Adrenal gland (tissue), 12 donors: Measurements from ENCODE around the gene PLA2G4E. TPM values are rescaled to one million over a fixed set of nuclear protein-coding genes. Genes with fewer than 3 reads are reported as not detected.

Experiments
- DNase-seq, 7 donors: peaks; one replicate each; pipeline ENCODE4 v3.0.0-alpha.2; 2019 to 2020
- H3K27ac ChIP-seq, 5 donors: fragments of 200-600 bp; sonication (generic) in 4 of 5; 1 replicate in 3 of 5; 2 replicates in 2 of 5; pipeline versions ENCODE4 v1.5.1 to v1.8.0; 2016 to 2020; ENCODE audit warnings: mild to moderate bottlenecking in 1 of 5
- H3K27me3 ChIP-seq: fragments of 200-600 bp; 2 replicates; pipeline ENCODE4 v1.8.0; 2021
- H3K36me3 ChIP-seq, 2 donors: fragments of 200-600 bp; replicated peaks in 1 of 2; 1 replicate in 1 of 2; 2 replicates in 1 of 2; pipeline versions ENCODE4 v1.5.1 to v1.8.0; 2018 to 2022
- H3K4me1 ChIP-seq, 2 donors: fragments of 200-600 bp; replicated peaks in 1 of 2; 1 replicate in 1 of 2; 2 replicates in 1 of 2; pipeline versions ENCODE4 v1.5.1 to v1.8.0; 2018 to 2021
- H3K4me3 ChIP-seq, 4 donors: fragments of 200-600 bp; sonication (generic) in 3 of 4; one replicate each; pipeline ENCODE4 v1.5.1; 2016 to 2018
- H3K9me3 ChIP-seq, 3 donors: fragments of 200-600 bp; sonication (generic) in 1 of 3; replicated peaks in 1 of 3; 1 replicate in 2 of 3; 2 replicates in 1 of 3; pipeline versions ENCODE4 v1.5.1 to v1.8.0; 2016 to 2021
- POLR2A ChIP-seq, 2 donors: fragments of 450-650 bp; IDR thresholded peaks; one replicate each; pipeline ENCODE4 v1.6.1; 2017; ENCODE audit warnings: antibody characterized with exemption in 2 of 2, mild to moderate bottlenecking in 2 of 2, moderate library complexity in 1 of 2
- WGBS, 4 donors: extraction: QIAGEN DNeasy Blood & Tissue Kit in 2 of 4; methylation state at CpG; one replicate each; pipeline versions ENCODE4 v1.1.5 to v1.1.7; 2013 to 2017; 5-methylcytosine and 5-hydroxymethylcytosine counted together
- intact Hi-C, 2 donors: fragments of 100-400 bp; cut with DNase I; formaldehyde crosslinking; loops; one replicate each; pipeline versions ENCODE4 v1.14.1 to v1.15.0; 2022 to 2023
- polyA plus RNA-seq, 3 donors: library from polyadenylated mRNA; stranded (reverse); fragments of 200-250 nt in 2 of 3; fragments of 350-450 nt in 1 of 3; fragmentation: Illumina TruSeq in 1 of 3; extraction: RNeasy Lipid Tissue Mini Kit (QIAGEN cat#74804) in 1 of 3; gene quantifications; one replicate each; pipeline ENCODE4 v1.2.3, GENCODE V29; 2013 to 2014
- total RNA-seq, 9 donors: library from RNA; depleted of rRNA in 4 of 9; stranded (reverse); fragments of >200 nt in 4 of 9; fragments of 120-200 nt in 1 of 9; fragmentation: NEBNext Ultra II Directional in 1 of 9; extraction: Animal tissue kit (Norgen Biotek cat#: 25700) in 1 of 9; gene quantifications; one replicate each; pipeline versions ENCODE4 v1.1.0 to v1.2.4, GENCODE V29; 2013 to 2023
- TF ChIP-seq, protein P1 (sequence below), 6 experiments: fragments of 450-650 bp in 4 of 6; fragments of 200-600 bp in 2 of 6; sonication (generic) in 1 of 6; IDR thresholded peaks; 1 replicate in 5 of 6; 2 replicates in 1 of 6; pipeline versions ENCODE4 v1.5.1 to v1.8.0; 2016 to 2021; ENCODE audit warnings: antibody characterized with exemption in 6 of 6, mild to moderate bottlenecking in 2 of 6, moderate library complexity in 1 of 6
- donor health status: healthy with polysubstance abuse.
- donor health status: Bipolar disorder and iron deficiency.
- donor health status: DM: yes; HTN: yes; CAD: no.
- donor health status: DM: no; HTN: no; CAD: no.
- donor health status: DM: no; HTN: no; CAD: no.
- donor health status: DM: yes; HTN: yes; CAD: no.

PLA2G4E gene
- total and polyA plus RNA-seq, 12 donors = 0.03 to 1.1 (median 0.23) TPM; not detected in 8

DNA sequence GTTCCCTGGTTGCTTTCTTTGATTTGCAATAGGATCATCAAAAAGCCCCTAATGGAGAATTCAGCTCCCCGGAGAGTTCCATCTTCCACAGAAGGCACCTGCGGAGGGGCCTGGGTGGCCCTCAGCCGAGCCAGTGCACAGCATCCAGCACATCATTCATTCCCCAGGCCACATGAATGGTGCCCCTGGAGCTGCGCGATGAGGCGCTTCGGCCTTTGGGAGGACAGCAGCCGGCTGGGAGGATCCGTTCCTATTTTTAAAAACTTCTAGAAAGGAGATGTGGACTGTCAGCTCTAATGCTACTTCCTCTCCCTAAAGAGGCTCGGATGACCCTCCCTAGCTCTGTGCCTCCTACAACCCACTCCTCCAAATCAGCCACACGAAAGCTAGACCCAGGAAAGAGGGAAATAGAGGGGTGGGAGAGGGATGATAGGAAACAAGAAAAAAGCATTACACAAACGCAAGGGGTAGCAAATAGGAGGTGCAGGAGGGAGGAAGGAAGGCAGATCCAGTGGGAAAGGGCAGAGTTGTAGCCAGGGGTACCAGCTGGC lies 68.8 kb downstream of the PLA2G4E start:
- intact Hi-C loops = no loop called here
- Histone ChIP-seq H3K36me3 (peaks cover 0 to 7% of the 10 kb centered on the region in 2 donors), H3K4me3 (no peak overlapping the region), H3K27me3 (no peaks in the 10 kb centered on the region), H3K4me1 (peaks cover 4 to 8% of the 10 kb centered on the region in 2 donors), H3K27ac (peak overlapping the region in 1 of 5 donors; percentile 17), H3K9me3 (no peaks in the 10 kb centered on the region)
- TF ChIP-seq, protein P1, sequence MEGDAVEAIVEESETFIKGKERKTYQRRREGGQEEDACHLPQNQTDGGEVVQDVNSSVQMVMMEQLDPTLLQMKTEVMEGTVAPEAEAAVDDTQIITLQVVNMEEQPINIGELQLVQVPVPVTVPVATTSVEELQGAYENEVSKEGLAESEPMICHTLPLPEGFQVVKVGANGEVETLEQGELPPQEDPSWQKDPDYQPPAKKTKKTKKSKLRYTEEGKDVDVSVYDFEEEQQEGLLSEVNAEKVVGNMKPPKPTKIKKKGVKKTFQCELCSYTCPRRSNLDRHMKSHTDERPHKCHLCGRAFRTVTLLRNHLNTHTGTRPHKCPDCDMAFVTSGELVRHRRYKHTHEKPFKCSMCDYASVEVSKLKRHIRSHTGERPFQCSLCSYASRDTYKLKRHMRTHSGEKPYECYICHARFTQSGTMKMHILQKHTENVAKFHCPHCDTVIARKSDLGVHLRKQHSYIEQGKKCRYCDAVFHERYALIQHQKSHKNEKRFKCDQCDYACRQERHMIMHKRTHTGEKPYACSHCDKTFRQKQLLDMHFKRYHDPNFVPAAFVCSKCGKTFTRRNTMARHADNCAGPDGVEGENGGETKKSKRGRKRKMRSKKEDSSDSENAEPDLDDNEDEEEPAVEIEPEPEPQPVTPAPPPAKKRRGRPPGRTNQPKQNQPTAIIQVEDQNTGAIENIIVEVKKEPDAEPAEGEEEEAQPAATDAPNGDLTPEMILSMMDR (IDR thresholded peaks at IDR 0.05) = no peak
- no peak for TF ChIP-seq POLR2A (IDR thresholded peaks at IDR 0.05)
- no peak for DNase-seq
- 79 to 87% (median 83%) methylated on average over 11 to 12 of the region's 12 CpGs for WGBS, 4 donors

DNA sequence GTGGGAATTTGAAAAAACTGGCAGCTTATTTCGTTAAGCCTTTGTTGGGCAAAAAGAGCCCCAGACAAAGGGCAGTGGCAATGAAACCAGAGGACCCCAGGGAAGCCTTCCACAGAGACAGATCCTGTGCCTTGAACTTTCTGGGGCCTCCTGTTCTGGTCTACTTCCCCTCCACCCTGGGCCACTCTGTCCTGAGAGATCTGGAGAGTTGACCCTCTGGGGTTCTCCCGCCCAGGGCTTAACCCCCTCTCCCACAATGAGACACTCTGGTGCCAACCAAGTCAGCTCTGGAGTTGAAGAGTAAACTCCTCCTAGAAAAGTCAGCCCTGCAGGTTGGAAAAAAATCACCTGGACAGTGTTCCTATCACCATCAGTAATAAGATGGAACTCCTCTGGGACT lies 69.3 kb downstream of the PLA2G4E start:
- no peak for DNase-seq
- intact Hi-C loops = no loop called here
- TF ChIP-seq, protein P1 (IDR thresholded peaks at IDR 0.05) = no peak
- no peak for TF ChIP-seq POLR2A (IDR thresholded peaks at IDR 0.05)
- H3K27ac ChIP-seq = no peak overlapping the region
- 0 to 50% (median 43%) methylated on average over 1 to 2 of the region's 2 CpGs for WGBS, 4 donors
- no peaks in the 10 kb centered on the region for H3K9me3 ChIP-seq
- H3K36me3 ChIP-seq = peaks cover 0 to 7% of the 10 kb centered on the region in 2 donors
- no peaks in the 10 kb centered on the region for H3K27me3 ChIP-seq
- no peak overlapping the region for H3K4me3 ChIP-seq
- H3K4me1 ChIP-seq = peaks cover 4 to 10% of the 10 kb centered on the region in 2 donors

DNA sequence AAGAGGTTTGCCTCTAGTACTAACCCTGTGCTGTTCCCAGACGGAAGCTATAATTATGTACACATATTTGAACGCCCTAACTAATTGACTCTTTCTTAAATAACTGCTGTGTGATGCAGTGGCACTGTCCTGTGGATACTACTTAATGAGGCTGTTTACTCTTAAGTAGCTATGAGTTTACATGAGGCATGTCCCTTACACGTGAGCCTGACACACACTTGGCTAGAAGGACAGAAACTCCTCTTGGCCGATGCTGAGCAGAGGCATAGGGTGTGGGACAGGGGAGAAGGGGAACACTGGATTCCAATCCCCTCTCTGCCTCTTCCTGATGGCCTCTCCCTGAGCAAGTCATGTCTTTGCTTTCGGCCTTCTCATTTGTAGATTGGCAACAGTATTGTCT lies 70.4 kb downstream of the PLA2G4E start:
- peaks cover 4 to 10% of the 10 kb centered on the region in 2 donors for H3K4me1 ChIP-seq
- H3K9me3 ChIP-seq = no peaks in the 10 kb centered on the region
- no peak overlapping the region for H3K27ac ChIP-seq
- H3K4me3 ChIP-seq = no peak overlapping the region
- H3K36me3 ChIP-seq = peaks cover 0 to 7% of the 10 kb centered on the region in 2 donors
- intact Hi-C loops = no loop called here
- DNase-seq = no peak
- no peak for TF ChIP-seq POLR2A (IDR thresholded peaks at IDR 0.05)
- no peaks in the 10 kb centered on the region for H3K27me3 ChIP-seq
- 76 to 88% (median 84%) methylated on average over 5 of the region's 5 CpGs for WGBS, 4 donors

DNA sequence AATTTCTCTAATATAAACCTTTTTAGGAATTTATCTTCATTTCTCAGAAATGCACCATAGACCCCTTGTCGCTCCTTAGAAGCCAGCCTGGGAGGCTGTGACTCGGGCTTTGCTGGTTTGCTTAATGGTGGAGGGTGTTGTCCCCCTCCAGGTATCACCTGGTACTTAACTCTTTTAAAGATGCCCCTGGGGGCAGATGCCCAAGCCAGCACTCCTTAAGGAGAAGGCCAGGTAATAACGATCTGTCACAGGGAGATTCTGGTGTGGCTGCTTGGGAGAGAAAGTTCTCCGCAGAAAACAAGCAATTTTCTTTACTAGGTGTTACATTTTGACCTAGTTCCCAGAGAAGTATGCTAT lies 70.7 kb downstream of the PLA2G4E start:
- no peak for DNase-seq
- 89 to 100% (median 93%) methylated on average over 4 of the region's 4 CpGs for WGBS, 4 donors
- no peaks in the 10 kb centered on the region for H3K27me3 ChIP-seq
- intact Hi-C loops = no loop called here
- no peak for TF ChIP-seq POLR2A (IDR thresholded peaks at IDR 0.05)
- TF ChIP-seq, protein P1 (IDR thresholded peaks at IDR 0.05) = no peak
- H3K4me1 ChIP-seq = peaks cover 4 to 10% of the 10 kb centered on the region in 2 donors
- no peak overlapping the region for H3K4me3 ChIP-seq
- H3K27ac ChIP-seq = no peak overlapping the region
- peaks cover 0 to 7% of the 10 kb centered on the region in 2 donors for H3K36me3 ChIP-seq
- no peaks in the 10 kb centered on the region for H3K9me3 ChIP-seq
